BLaER1 treated with 17β-estradiol and CSF1 and Interleukin-3, amounts not matched to agents 10 nM and 100 nM (cell line): ENCODE results near the gene GGA1.

Experiments
- H3K27ac ChIP-seq, 11 experiments: shearing (Covaris generic); formaldehyde crosslinking; 2 replicates each; pipeline ENCODE4 v1.8.1; 2022
- H3K27me3 ChIP-seq, 11 experiments: shearing (Covaris generic); formaldehyde crosslinking; 2 replicates each; pipeline ENCODE4 v1.8.1; 2022
- H3K36me3 ChIP-seq, 11 experiments: shearing (Covaris generic); formaldehyde crosslinking; 2 replicates each; pipeline ENCODE4 v1.8.1; 2022
- H3K4me1 ChIP-seq, 10 experiments: shearing (Covaris generic); formaldehyde crosslinking; 2 replicates each; pipeline ENCODE4 v1.8.1; 2022
- H3K4me2 ChIP-seq, 11 experiments: shearing (Covaris generic); formaldehyde crosslinking; 2 replicates each; pipeline ENCODE4 v1.8.1; 2022
- H3K4me3 ChIP-seq, 10 experiments: shearing (Covaris generic); formaldehyde crosslinking; 2 replicates each; pipeline ENCODE4 v1.8.1; 2022
- H3K9ac ChIP-seq, 11 experiments: shearing (Covaris generic); formaldehyde crosslinking; 2 replicates each; pipeline ENCODE4 v1.8.1; 2022
- H3K9me3 ChIP-seq, 11 experiments: shearing (Covaris generic); formaldehyde crosslinking; replicated peaks in 1 of 11; 2 replicates each; pipeline ENCODE4 v1.8.1; 2022
- H4K20me1 ChIP-seq, 11 experiments: shearing (Covaris generic); formaldehyde crosslinking; 2 replicates each; pipeline ENCODE4 v1.8.1; 2022
- Cebpa-rat ChIP-seq, 11 experiments: shearing (Covaris generic); IDR thresholded peaks; 2 replicates each; pipeline ENCODE4 v1.8.1; 2022

The GGA1 gene

GRCh38 chr22:37623075-37624016 is 14.7 kb downstream of the GGA1 start:
- H3K9ac ChIP-seq: peak overlapping the region; percentile 37 to 88 (median 72); a peak in 21 of 22 replicates
- H3K4me2 ChIP-seq: peak overlapping the region; percentile 87 to 99 (median 95)
- H3K27me3 ChIP-seq: no peaks in the 10 kb centered on the region
- H3K9me3 ChIP-seq: no peaks in the 10 kb centered on the region
- H4K20me1 ChIP-seq: peaks cover 0 to 19% (median 0%) of the 10 kb centered on the region in 11 experiments; a peak in 4 of 22 replicates
- TF ChIP-seq Cebpa-rat (IDR thresholded peaks at IDR 0.05): no peak
- peak overlapping the region in 1 of 10 experiments; percentile 19; a peak in 2 of 20 replicates for H3K4me3 ChIP-seq
- peak overlapping the region in 10 of 11 experiments; percentile 31 to 94 (median 82); a peak in 18 of 22 replicates for H3K27ac ChIP-seq
- peaks cover 48 to 72% (median 56%) of the 10 kb centered on the region in 11 experiments for H3K36me3 ChIP-seq
- peaks cover 53 to 57% (median 56%) of the 10 kb centered on the region in 10 experiments for H3K4me1 ChIP-seq

- Histone ChIP-seq H3K9me3 (no peaks in the 10 kb centered on the region), H3K36me3 (peaks cover 42 to 69% (median 50%) of the 10 kb centered on the region in 11 experiments), H3K4me2 (peak overlapping the region; percentile 87 to 99 (median 95)), H3K9ac (peak overlapping the region; percentile 34 to 88 (median 72); a peak in 21 of 22 replicates), H3K27ac (peak overlapping the region in 10 of 11 experiments; percentile 31 to 94 (median 82); a peak in 18 of 22 replicates), H3K4me3 (peak overlapping the region in 1 of 10 experiments; percentile 19; a peak in 2 of 20 replicates), H4K20me1 (peaks cover 0 to 12% (median 0%) of the 10 kb centered on the region in 11 experiments; a peak in 4 of 22 replicates), H3K4me1 (peaks cover 59 to 63% (median 61%) of the 10 kb centered on the region in 10 experiments), H3K27me3 (no peaks in the 10 kb centered on the region)
- TF ChIP-seq Cebpa-rat (IDR thresholded peaks at IDR 0.05): no peak
Observed at GRCh38 chr22:37624017-37624365, 15.4 kb downstream of the GGA1 start.

GRCh38 chr22:37624876-37625275 is 16.2 kb downstream of the GGA1 start:
- Histone ChIP-seq H3K4me1 (peaks cover 68 to 71% (median 70%) of the 10 kb centered on the region in 10 experiments), H3K4me3 (peak overlapping the region in 1 of 10 experiments; percentile 7; a peak in 3 of 20 replicates), H3K9me3 (no peaks in the 10 kb centered on the region), H3K27me3 (no peaks in the 10 kb centered on the region), H4K20me1 (peaks cover 0 to 11% (median 0%) of the 10 kb centered on the region in 11 experiments; a peak in 4 of 22 replicates), H3K27ac (peak overlapping the region; percentile 74 to 94 (median 81); a peak in 21 of 22 replicates), H3K4me2 (peak overlapping the region; percentile 87 to 99 (median 95)), H3K9ac (peak overlapping the region; percentile 18 to 88 (median 72); a peak in 20 of 22 replicates), H3K36me3 (peaks cover 33 to 69% (median 50%) of the 10 kb centered on the region in 11 experiments)
- no peak for TF ChIP-seq Cebpa-rat (IDR thresholded peaks at IDR 0.05)

GRCh38 chr22:37625737-37626136 is 17.1 kb downstream of the GGA1 start:
- Histone ChIP-seq H3K27me3 (no peaks in the 10 kb centered on the region), H3K36me3 (peaks cover 24 to 69% (median 50%) of the 10 kb centered on the region in 11 experiments), H3K9ac (peak overlapping the region; percentile 62 to 88 (median 72)), H3K27ac (peak overlapping the region; percentile 74 to 94 (median 81)), H3K4me3 (peak overlapping the region in 7 of 10 experiments; percentile 5 to 45 (median 34); a peak in 9 of 20 replicates), H3K9me3 (no peaks in the 10 kb centered on the region), H3K4me2 (peak overlapping the region; percentile 87 to 99 (median 95)), H4K20me1 (peaks cover 0 to 11% (median 0%) of the 10 kb centered on the region in 11 experiments; a peak in 4 of 22 replicates), H3K4me1 (peaks cover 77 to 80% (median 79%) of the 10 kb centered on the region in 10 experiments)
- no peak for TF ChIP-seq Cebpa-rat (IDR thresholded peaks at IDR 0.05)

GRCh38 chr22:37626144-37626543 is 17.5 kb downstream of the GGA1 start:
- TF ChIP-seq Cebpa-rat (IDR thresholded peaks at IDR 0.05): no peak
- Histone ChIP-seq H3K36me3 (peaks cover 20 to 69% (median 50%) of the 10 kb centered on the region in 11 experiments), H3K4me3 (peak overlapping the region in 8 of 10 experiments; percentile 5 to 45 (median 31); a peak in 12 of 20 replicates), H3K4me2 (peak overlapping the region; percentile 87 to 99 (median 95)), H3K27ac (peak overlapping the region; percentile 74 to 94 (median 81)), H3K9me3 (no peaks in the 10 kb centered on the region), H3K27me3 (no peaks in the 10 kb centered on the region), H3K4me1 (peaks cover 81 to 84% (median 83%) of the 10 kb centered on the region in 10 experiments), H3K9ac (peak overlapping the region; percentile 62 to 88 (median 72)), H4K20me1 (peaks cover 0 to 11% (median 0%) of the 10 kb centered on the region in 11 experiments; a peak in 4 of 22 replicates)

- Histone ChIP-seq H3K27ac (peak overlapping the region; percentile 74 to 94 (median 81)), H4K20me1 (peaks cover 0 to 11% (median 0%) of the 10 kb centered on the region in 11 experiments; a peak in 4 of 22 replicates), H3K36me3 (peaks cover 16 to 69% (median 50%) of the 10 kb centered on the region in 11 experiments), H3K4me3 (peak overlapping the region in 8 of 10 experiments; percentile 5 to 45 (median 32); a peak in 15 of 20 replicates), H3K4me2 (peak overlapping the region; percentile 87 to 99 (median 95)), H3K4me1 (peaks cover 85 to 89% (median 88%) of the 10 kb centered on the region in 10 experiments), H3K27me3 (no peaks in the 10 kb centered on the region), H3K9ac (peak overlapping the region; percentile 62 to 88 (median 72)), H3K9me3 (no peaks in the 10 kb centered on the region)
- no peak for TF ChIP-seq Cebpa-rat (IDR thresholded peaks at IDR 0.05)
Observed at GRCh38 chr22:37626556-37627075, 18.0 kb downstream of the GGA1 start.

GRCh38 chr22:37627121-37627520 is 18.5 kb downstream of the GGA1 start:
- peak overlapping the region; percentile 74 to 94 (median 81) for H3K27ac ChIP-seq
- peak overlapping the region; percentile 87 to 99 (median 95) for H3K4me2 ChIP-seq
- H4K20me1 ChIP-seq: peaks cover 0 to 11% (median 0%) of the 10 kb centered on the region in 11 experiments; a peak in 4 of 22 replicates
- peaks cover 12 to 70% (median 51%) of the 10 kb centered on the region in 11 experiments for H3K36me3 ChIP-seq
- H3K27me3 ChIP-seq: no peaks in the 10 kb centered on the region
- H3K4me3 ChIP-seq: peak overlapping the region in 8 of 10 experiments; percentile 5 to 45 (median 32); a peak in 14 of 20 replicates
- no peaks in the 10 kb centered on the region for H3K9me3 ChIP-seq
- peak overlapping the region; percentile 62 to 88 (median 72) for H3K9ac ChIP-seq
- no peak for TF ChIP-seq Cebpa-rat (IDR thresholded peaks at IDR 0.05)
- peaks cover 90 to 94% (median 93%) of the 10 kb centered on the region in 10 experiments for H3K4me1 ChIP-seq

- H3K27ac ChIP-seq: peak overlapping the region; percentile 74 to 94 (median 81)
- no peak for TF ChIP-seq Cebpa-rat (IDR thresholded peaks at IDR 0.05)
- H3K9ac ChIP-seq: peak overlapping the region; percentile 62 to 88 (median 72)
- H4K20me1 ChIP-seq: peaks cover 0 to 8% (median 0%) of the 10 kb centered on the region in 11 experiments; a peak in 4 of 22 replicates
- H3K27me3 ChIP-seq: no peaks in the 10 kb centered on the region
- peaks cover 9 to 70% (median 51%) of the 10 kb centered on the region in 11 experiments for H3K36me3 ChIP-seq
- H3K4me3 ChIP-seq: peak overlapping the region in 8 of 10 experiments; percentile 5 to 45 (median 28); a peak in 12 of 20 replicates
- no peaks in the 10 kb centered on the region for H3K9me3 ChIP-seq
- H3K4me2 ChIP-seq: peak overlapping the region; percentile 87 to 99 (median 95)
- peaks cover 95 to 98% (median 97%) of the 10 kb centered on the region in 10 experiments for H3K4me1 ChIP-seq
Observed at GRCh38 chr22:37627545-37627944, 18.9 kb downstream of the GGA1 start.
